Central memory CD8-positive, alpha-beta T cell (primary cell): Measurements from ENCODE around the gene GXYLT2.
"Not testable (repeated sequence)": the region's sequence is repeated elsewhere in the genome, so short reads cannot be mapped to it uniquely, and the experiment has no call there.

Source experiments
- ATAC-seq: fragments of 150-1000 bp; cut with Tn5 transposase; replicated peaks from 2 replicates; pipeline ENCODE4 v1.10.0; 2022; ENCODE audit warnings: mild to moderate bottlenecking, moderate FRiP score, moderate number of reproducible peaks; ENCODE audit not compliant: poor library complexity, severe bottlenecking; ENCODE audit errors: extremely low read depth
- DNase-seq, 2 donors: peaks; one replicate each; pipeline ENCODE4 v3.0.0; 2021; ENCODE audit warnings: low spot score in 2 of 2
- H3K27ac Mint-ChIP-seq: one replicate; pipeline ENCODE4 v1.8.0; 2022; ENCODE audit warnings: low read depth, mild to moderate bottlenecking, moderate library complexity, mixed read lengths
- H3K27me3 Mint-ChIP-seq: one replicate; pipeline ENCODE4 v1.8.0; 2022; ENCODE audit warnings: mixed read lengths
- H3K36me3 Mint-ChIP-seq: one replicate; pipeline ENCODE4 v1.8.0; 2022; ENCODE audit warnings: mild to moderate bottlenecking, moderate library complexity, mixed read lengths; ENCODE audit not compliant: insufficient read depth
- H3K4me1 Mint-ChIP-seq: one replicate; pipeline ENCODE4 v1.8.0; 2022; ENCODE audit warnings: mixed read lengths
- H3K4me3 Mint-ChIP-seq: one replicate; pipeline ENCODE4 v1.8.0; 2022; ENCODE audit warnings: mild to moderate bottlenecking, moderate library complexity, mixed read lengths
- H3K9me3 Mint-ChIP-seq: one replicate; pipeline ENCODE4 v1.8.0; 2022; ENCODE audit warnings: mixed read lengths

GXYLT2 gene

GRCh38 chr3:72997421-72997961 lies 109.6 kb downstream of the GXYLT2 start:
- Mint-ChIP-seq H3K4me1 (peaks cover 42% of the 10 kb centered on the region), H3K36me3 (peaks cover 26% of the 10 kb centered on the region), H3K27me3 (no peaks in the 10 kb centered on the region), H3K9me3 (no peaks in the 10 kb centered on the region), H3K27ac (peak overlapping the region; percentile 78), H3K4me3 (peak overlapping the region; percentile 88)
- DNase-seq = peak in 1 of 2 donors; percentile 23
- ATAC-seq = peak; percentile 36

- peaks cover 35% of the 10 kb centered on the region for H3K36me3 Mint-ChIP-seq
- peak overlapping the region; percentile 66 for H3K4me3 Mint-ChIP-seq
- H3K4me1 Mint-ChIP-seq = peaks cover 50% of the 10 kb centered on the region
- DNase-seq = no peak
- no peaks in the 10 kb centered on the region for H3K27me3 Mint-ChIP-seq
- no peak overlapping the region for H3K27ac Mint-ChIP-seq
- no peak for ATAC-seq
- no peaks in the 10 kb centered on the region for H3K9me3 Mint-ChIP-seq
Observed at GRCh38 chr3:72998466-72998865, 110.6 kb downstream of the GXYLT2 start.

GRCh38 chr3:72999951-73000350 lies 112.1 kb downstream of the GXYLT2 start:
- Mint-ChIP-seq H3K27ac (peak overlapping the region; percentile 62), H3K4me3 (peak overlapping the region; percentile 66), H3K4me1 (peaks cover 64% of the 10 kb centered on the region), H3K9me3 (no peaks in the 10 kb centered on the region), H3K36me3 (peaks cover 48% of the 10 kb centered on the region), H3K27me3 (no peaks in the 10 kb centered on the region)
- ATAC-seq (no peak), DNase-seq (no peak)

GRCh38 chr3:73003050-73003449 lies 115.2 kb downstream of the GXYLT2 start:
- H3K36me3 Mint-ChIP-seq = peaks cover 63% of the 10 kb centered on the region
- H3K27ac Mint-ChIP-seq = peak overlapping the region; percentile 67
- peaks cover 80% of the 10 kb centered on the region for H3K4me1 Mint-ChIP-seq

GRCh38 chr3:73004316-73004715 lies 116.5 kb downstream of the GXYLT2 start:
- peak overlapping the region; percentile 27 for H3K4me3 Mint-ChIP-seq
- DNase-seq = no peak
- peak overlapping the region; percentile 35 for H3K27ac Mint-ChIP-seq

More at GRCh38 chr3:73003050-73003449, 115.2 kb downstream of the GXYLT2 start:
- not testable (repeated sequence) for ATAC-seq, DNase-seq, H3K9me3 Mint-ChIP-seq, H3K27me3 Mint-ChIP-seq
- H3K4me3 Mint-ChIP-seq = peak overlapping the region; percentile 29

GRCh38 chr3:73007992-73008712 lies 120.3 kb downstream of the GXYLT2 start:
- Mint-ChIP-seq H3K4me3 (peak overlapping the region; percentile 0), H3K36me3 (peaks cover 59% of the 10 kb centered on the region), H3K9me3 (no peaks in the 10 kb centered on the region), H3K27me3 (no peaks in the 10 kb centered on the region), H3K4me1 (peaks cover 90% of the 10 kb centered on the region), H3K27ac (peak overlapping the region; percentile 3)
- DNase-seq (no peak), ATAC-seq (no peak)

More at GRCh38 chr3:73004316-73004715, 116.5 kb downstream of the GXYLT2 start:
- peaks cover 86% of the 10 kb centered on the region for H3K4me1 Mint-ChIP-seq
- peaks cover 64% of the 10 kb centered on the region for H3K36me3 Mint-ChIP-seq
- no peak for ATAC-seq
- no peaks in the 10 kb centered on the region for H3K9me3 Mint-ChIP-seq
- H3K27me3 Mint-ChIP-seq = no peaks in the 10 kb centered on the region

- H3K4me3 Mint-ChIP-seq = peak overlapping the region; percentile 0
- H3K4me1 Mint-ChIP-seq = peaks cover 83% of the 10 kb centered on the region
- H3K36me3 Mint-ChIP-seq = peaks cover 51% of the 10 kb centered on the region
- no peaks in the 10 kb centered on the region for H3K9me3 Mint-ChIP-seq
- H3K27ac Mint-ChIP-seq = peak overlapping the region; percentile 3
- H3K27me3 Mint-ChIP-seq = no peaks in the 10 kb centered on the region
- no peak for DNase-seq
- no peak for ATAC-seq
Observed at GRCh38 chr3:73009008-73009407, 121.2 kb downstream of the GXYLT2 start.

GRCh38 chr3:73009750-73010149 lies 121.9 kb downstream of the GXYLT2 start:
- H3K36me3 Mint-ChIP-seq = peaks cover 44% of the 10 kb centered on the region
- ATAC-seq (no peak), DNase-seq (no peak)
- H3K4me3 Mint-ChIP-seq = no peak overlapping the region
- peaks cover 75% of the 10 kb centered on the region for H3K4me1 Mint-ChIP-seq
- no peaks in the 10 kb centered on the region for H3K9me3 Mint-ChIP-seq
- peak overlapping the region; percentile 59 for H3K27ac Mint-ChIP-seq
- no peaks in the 10 kb centered on the region for H3K27me3 Mint-ChIP-seq

- no peaks in the 10 kb centered on the region for H3K9me3 Mint-ChIP-seq
- H3K27me3 Mint-ChIP-seq = no peaks in the 10 kb centered on the region
- no peak overlapping the region for H3K4me3 Mint-ChIP-seq
- DNase-seq (no peak), ATAC-seq (no peak)
- H3K36me3 Mint-ChIP-seq = peaks cover 40% of the 10 kb centered on the region
- H3K27ac Mint-ChIP-seq = peak overlapping the region; percentile 59
- peaks cover 71% of the 10 kb centered on the region for H3K4me1 Mint-ChIP-seq
Observed at GRCh38 chr3:73010158-73010557, 122.3 kb downstream of the GXYLT2 start.

GRCh38 chr3:73018298-73018697 lies 130.5 kb downstream of the GXYLT2 start:
- H3K36me3 Mint-ChIP-seq = peaks cover 5% of the 10 kb centered on the region
- ATAC-seq = no peak
- H3K4me1 Mint-ChIP-seq = peaks cover 58% of the 10 kb centered on the region
- H3K4me3 Mint-ChIP-seq = no peak overlapping the region
- H3K9me3 Mint-ChIP-seq = no peaks in the 10 kb centered on the region
- H3K27me3 Mint-ChIP-seq = no peaks in the 10 kb centered on the region
- no peak for DNase-seq
- H3K27ac Mint-ChIP-seq = no peak overlapping the region

- Mint-ChIP-seq H3K27me3 (no peaks in the 10 kb centered on the region), H3K9me3 (no peaks in the 10 kb centered on the region), H3K4me3 (no peak overlapping the region), H3K27ac (no peak overlapping the region), H3K4me1 (peaks cover 58% of the 10 kb centered on the region), H3K36me3 (peaks cover 5% of the 10 kb centered on the region)
- ATAC-seq (no peak), DNase-seq (no peak)
Observed at GRCh38 chr3:73018790-73019441, 131.1 kb downstream of the GXYLT2 start.

GRCh38 chr3:73021301-73021835 lies 133.5 kb downstream of the GXYLT2 start:
- H3K4me1 Mint-ChIP-seq = peaks cover 68% of the 10 kb centered on the region
- H3K4me3 Mint-ChIP-seq = no peak overlapping the region
- H3K27ac Mint-ChIP-seq = no peak overlapping the region
- no peaks in the 10 kb centered on the region for H3K9me3 Mint-ChIP-seq
- ATAC-seq (no peak), DNase-seq (no peak)
- H3K27me3 Mint-ChIP-seq = no peaks in the 10 kb centered on the region
- peaks cover 3% of the 10 kb centered on the region for H3K36me3 Mint-ChIP-seq
